ENCODE data around the gene FFAR2.
A peak's percentile ranks its signal among the peaks of the same experiment; 100 is the strongest.

FFAR2 gene

GRCh38 chr19:35427187-35427586 lies 20.9 kb upstream of the FFAR2 start:
- DNase-seq, result no peak

- DNase-seq, result no peak
Measured at GRCh38 chr19:35429698-35430408, 18.2 kb upstream of the FFAR2 start.

- no peak for DNase-seq
Measured at GRCh38 chr19:35430409-35431144, 17.5 kb upstream of the FFAR2 start.

GRCh38 chr19:35431145-35431807 lies 16.8 kb upstream of the FFAR2 start:
- DNase-seq, result no peak

GRCh38 chr19:35432911-35433310 lies 15.1 kb upstream of the FFAR2 start:
- DNase-seq, result no peak

GRCh38 chr19:35433448-35433847 lies 14.6 kb upstream of the FFAR2 start:
- DNase-seq, result no peak

GRCh38 chr19:35435896-35436295 lies 12.2 kb upstream of the FFAR2 start:
- DNase-seq, result no peak

GRCh38 chr19:35436477-35437405 lies 11.3 kb upstream of the FFAR2 start:
- DNase-seq, result peak; percentile 20 to 68

GRCh38 chr19:35437406-35437951 lies 10.6 kb upstream of the FFAR2 start:
- DNase-seq, result no peak

- no peak for DNase-seq
Measured at GRCh38 chr19:35438096-35438495, 10.0 kb upstream of the FFAR2 start.

GRCh38 chr19:35438527-35438926 lies 9.5 kb upstream of the FFAR2 start:
- no peak for DNase-seq

GRCh38 chr19:35439921-35440320 lies 8.1 kb upstream of the FFAR2 start:
- DNase-seq, result no peak

- peak in 1 of 2 donors; percentile 76 for DNase-seq
Measured at GRCh38 chr19:35442091-35442490, 6.0 kb upstream of the FFAR2 start.

- DNase-seq, result no peak
Measured at GRCh38 chr19:35444735-35445134, 3.3 kb upstream of the FFAR2 start.

- peak; percentile 49 to 68 for DNase-seq
Measured at GRCh38 chr19:35445826-35446593, 2.0 kb upstream of the FFAR2 start.

- no peak for DNase-seq
Measured at GRCh38 chr19:35449359-35450043, 1.4 kb downstream of the FFAR2 start.

- DNase-seq, result peak in 1 of 2 donors; percentile 35
Measured at GRCh38 chr19:35451338-35452096, 3.5 kb downstream of the FFAR2 start.

- DNase-seq, result no peak
Measured at GRCh38 chr19:35454663-35455062, 6.6 kb downstream of the FFAR2 start.

- DNase-seq, result no peak
Measured at GRCh38 chr19:35455616-35456201, 7.7 kb downstream of the FFAR2 start.

- DNase-seq, result no peak
Measured at GRCh38 chr19:35457173-35457572, 9.1 kb downstream of the FFAR2 start.

Measured in CD4-positive, alpha-beta T cell treated with Interleukin-1 beta for 1 hour (primary cell).